GM12892 (cell line): Measurements from ENCODE around the gene PRKCZ.

Experiments
- POLR2A ChIP-seq: IDR thresholded peaks from 2 replicates; pipeline ENCODE4 v1.6.1; 2011; ENCODE audit warnings: low read depth, low read length, control low read depth
- POLR2AphosphoS5 ChIP-seq: IDR thresholded peaks from 2 replicates; pipeline ENCODE4 v1.6.1; 2011; ENCODE audit warnings: low read depth, low read length, control low read depth

DNA sequence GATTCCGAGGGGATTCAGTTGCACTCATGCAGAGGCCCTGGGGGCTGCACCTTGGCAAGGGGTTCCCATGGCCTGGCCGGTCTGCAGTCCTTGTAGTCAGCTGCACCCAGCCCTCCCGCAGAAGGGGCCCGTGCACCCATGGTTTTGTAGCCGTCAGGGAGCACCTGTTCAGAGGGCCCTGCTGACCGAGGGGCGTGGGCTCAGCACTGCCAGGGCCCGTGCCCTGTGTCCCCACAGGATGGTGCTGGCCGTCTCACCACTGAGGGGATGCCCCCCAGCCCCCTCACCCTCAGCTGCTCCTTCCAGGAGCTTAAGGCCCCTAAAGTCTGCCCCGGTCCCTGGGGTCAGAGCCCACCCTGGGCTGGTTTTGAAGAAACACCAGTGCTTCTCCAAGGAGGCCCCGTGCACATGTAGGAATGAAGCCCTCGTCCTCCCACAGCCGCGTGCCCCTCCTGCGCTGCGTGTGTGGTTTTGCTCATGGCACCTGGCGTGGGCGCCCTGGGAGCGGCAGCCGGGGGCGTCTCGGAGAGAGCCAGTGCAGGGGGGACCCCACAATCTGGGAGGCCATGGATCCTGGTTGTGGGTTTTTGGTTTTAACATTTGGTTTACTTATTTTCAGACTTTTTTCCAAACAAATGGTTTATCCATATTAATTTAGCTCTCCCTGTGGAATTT, 40.1 kb downstream of the PRKCZ start:
- TF ChIP-seq POLR2A (no peak), POLR2AphosphoS5 (no peak)
